DND-41 (cell line): ENCODE results near the gene ANKRD13B.

Experiments
- ATAC-seq: fragments of 200-7000 bp; cut with Tn5 transposase; 3 replicates; pipeline ENCODE4 v1.9.1; 2021; ENCODE audit warnings: low read depth; ENCODE audit not compliant: insufficient read depth
- DNase-seq: peaks from one replicate; pipeline ENCODE4 v3.0.0-alpha.2; 2020
- H2AFZ ChIP-seq: 2 replicates; pipeline ENCODE4 v1.6.0; 2012; ENCODE audit warnings: low read depth, low read length
- H3K27ac ChIP-seq: 2 replicates; pipeline ENCODE4 v1.5.1; 2012; ENCODE audit warnings: low read length, inconsistent platforms
- H3K27me3 ChIP-seq: fragments of 200-600 bp; sonication (generic); 2 replicates; pipeline ENCODE4 v1.6.0; 2012; ENCODE audit warnings: low read length, mild to moderate bottlenecking, inconsistent platforms; ENCODE audit not compliant: insufficient read depth, poor library complexity
- H3K36me3 ChIP-seq: 2 replicates; pipeline ENCODE4 v1.5.1; 2012; ENCODE audit warnings: low read length, inconsistent platforms; ENCODE audit not compliant: insufficient read depth
- H3K4me1 ChIP-seq: 2 replicates; pipeline ENCODE4 v1.5.1; 2012; ENCODE audit warnings: mild to moderate bottlenecking, low read length; ENCODE audit not compliant: insufficient read depth
- H3K4me2 ChIP-seq: 2 replicates; pipeline ENCODE4 v1.6.0; 2012; ENCODE audit warnings: mild to moderate bottlenecking, moderate library complexity, low read length, inconsistent platforms; ENCODE audit not compliant: insufficient read depth
- H3K4me3 ChIP-seq, 2 experiments: fragments of 200-600 bp in 1 of 2; shearing (Covaris generic) in 1 of 2; 2 replicates each; pipeline ENCODE4 v1.5.1; 2012 to 2016; ENCODE audit warnings: inconsistent platforms in 2 of 2, low read length in 2 of 2, mild to moderate bottlenecking in 2 of 2, low read depth in 1 of 2, moderate library complexity in 1 of 2
- H3K79me2 ChIP-seq: 2 replicates; pipeline ENCODE4 v1.6.0; 2012; ENCODE audit warnings: low read length, inconsistent platforms; ENCODE audit not compliant: insufficient read depth
- H3K9ac ChIP-seq: 2 replicates; pipeline ENCODE4 v1.6.0; 2012; ENCODE audit warnings: low read depth, mild to moderate bottlenecking, inconsistent platforms, low read length, moderate library complexity
- H3K9me3 ChIP-seq: 2 replicates; pipeline ENCODE4 v1.5.1; 2012; ENCODE audit warnings: low read length, moderate library complexity, mild to moderate bottlenecking, inconsistent platforms; ENCODE audit not compliant: insufficient read depth, severe bottlenecking
- H4K20me1 ChIP-seq: 2 replicates; pipeline ENCODE4 v1.6.0; 2012; ENCODE audit warnings: low read length; ENCODE audit not compliant: insufficient read depth
- EZH2 ChIP-seq: IDR thresholded peaks from 3 replicates; pipeline ENCODE4 v1.6.1; 2012; ENCODE audit warnings: borderline replicate concordance, low read depth, mild to moderate bottlenecking, moderate library complexity, low read length, inconsistent platforms; ENCODE audit not compliant: severe bottlenecking
- TF ChIP-seq, protein P1 (sequence below): IDR thresholded peaks from 2 replicates; pipeline ENCODE4 v1.5.1; 2012; ENCODE audit warnings: borderline replicate concordance, low read length, moderate library complexity, mild to moderate bottlenecking; ENCODE audit not compliant: poor library complexity, severe bottlenecking; ENCODE audit errors: extremely low read depth

Gene ANKRD13B

DNA sequence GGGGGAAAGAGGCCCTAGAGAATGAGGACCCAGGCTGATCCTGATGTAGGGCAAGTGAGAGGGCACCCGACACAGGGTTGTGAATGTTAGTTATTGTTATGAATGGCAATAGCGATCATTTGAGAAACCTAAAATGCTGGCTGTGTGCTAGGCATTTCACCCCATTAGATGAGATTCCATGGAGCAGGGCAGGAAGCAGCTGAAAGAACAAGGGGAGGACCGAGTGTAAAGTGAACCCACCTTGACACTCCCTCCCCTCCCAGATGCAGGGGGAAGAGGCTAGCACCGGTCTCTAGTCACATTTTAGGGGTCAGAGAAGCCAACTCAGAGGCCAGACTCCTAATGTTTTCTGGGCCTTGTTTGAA lies 30.3 kb downstream of the ANKRD13B start:
- Histone ChIP-seq H3K9ac (peak overlapping the region; percentile 54), H3K9me3 (no peaks in the 10 kb centered on the region), H3K4me3 (peak overlapping the region in 1 of 2 experiments; percentile 58; a peak in 2 of 4 replicates), H3K79me2 (no peaks in the 10 kb centered on the region), H3K4me1 (peaks cover 20% of the 10 kb centered on the region), H3K27me3 (peaks cover 10% of the 10 kb centered on the region), H2AFZ (peak overlapping the region; percentile 73), H3K4me2 (peak overlapping the region; percentile 85), H3K27ac (0 out of 2 replicates have a peak overlapping the region, but pooled peaks have one; percentile 12), H4K20me1 (peaks cover 15% of the 10 kb centered on the region), H3K36me3 (0 out of 2 replicates have a peak, but pooled peaks cover 3% of the 10 kb centered on the region)
- DNase-seq = no peak
- TF ChIP-seq EZH2 = no peak
- TF ChIP-seq, protein P1, sequence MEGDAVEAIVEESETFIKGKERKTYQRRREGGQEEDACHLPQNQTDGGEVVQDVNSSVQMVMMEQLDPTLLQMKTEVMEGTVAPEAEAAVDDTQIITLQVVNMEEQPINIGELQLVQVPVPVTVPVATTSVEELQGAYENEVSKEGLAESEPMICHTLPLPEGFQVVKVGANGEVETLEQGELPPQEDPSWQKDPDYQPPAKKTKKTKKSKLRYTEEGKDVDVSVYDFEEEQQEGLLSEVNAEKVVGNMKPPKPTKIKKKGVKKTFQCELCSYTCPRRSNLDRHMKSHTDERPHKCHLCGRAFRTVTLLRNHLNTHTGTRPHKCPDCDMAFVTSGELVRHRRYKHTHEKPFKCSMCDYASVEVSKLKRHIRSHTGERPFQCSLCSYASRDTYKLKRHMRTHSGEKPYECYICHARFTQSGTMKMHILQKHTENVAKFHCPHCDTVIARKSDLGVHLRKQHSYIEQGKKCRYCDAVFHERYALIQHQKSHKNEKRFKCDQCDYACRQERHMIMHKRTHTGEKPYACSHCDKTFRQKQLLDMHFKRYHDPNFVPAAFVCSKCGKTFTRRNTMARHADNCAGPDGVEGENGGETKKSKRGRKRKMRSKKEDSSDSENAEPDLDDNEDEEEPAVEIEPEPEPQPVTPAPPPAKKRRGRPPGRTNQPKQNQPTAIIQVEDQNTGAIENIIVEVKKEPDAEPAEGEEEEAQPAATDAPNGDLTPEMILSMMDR = no peak
- ATAC-seq = peak; percentile 3; the same call in 1 of the 3 replicates

DNA sequence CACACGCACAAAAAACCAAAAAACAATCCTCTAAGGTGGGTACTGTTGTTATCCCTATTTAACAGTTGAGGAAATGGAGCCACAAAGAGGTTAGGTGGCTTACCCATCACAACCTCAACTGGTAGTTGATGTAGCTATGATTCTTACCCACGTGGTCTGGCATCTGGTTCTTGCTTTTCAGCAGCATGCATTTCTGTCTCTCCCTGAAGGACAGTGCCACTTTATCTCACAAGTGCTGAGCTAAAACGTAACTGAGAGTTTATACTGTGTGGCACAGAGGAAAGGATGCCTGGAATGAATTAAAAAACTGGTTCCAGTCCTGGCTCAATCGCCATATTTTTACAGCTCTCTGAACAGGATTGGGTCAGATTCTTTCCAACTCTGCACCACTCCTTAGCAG lies 31.7 kb downstream of the ANKRD13B start:
- no peak overlapping the region for H2AFZ ChIP-seq
- H3K36me3 ChIP-seq = peaks cover 12% of the 10 kb centered on the region; the same call in 1 of the 2 replicates
- no peak overlapping the region for H3K4me2 ChIP-seq
- TF ChIP-seq, protein P1 = no peak
- no peak for TF ChIP-seq EZH2
- H3K4me3 ChIP-seq = no peak overlapping the region
- DNase-seq (no peak), ATAC-seq (no peak)
- H3K4me1 ChIP-seq = peaks cover 18% of the 10 kb centered on the region
- H3K79me2 ChIP-seq = no peaks in the 10 kb centered on the region
- H3K9me3 ChIP-seq = no peaks in the 10 kb centered on the region
- peaks cover 15% of the 10 kb centered on the region; the same call in 1 of the 2 replicates for H4K20me1 ChIP-seq
- no peak overlapping the region for H3K27ac ChIP-seq
- peaks cover 10% of the 10 kb centered on the region for H3K27me3 ChIP-seq
- H3K9ac ChIP-seq = no peak overlapping the region

DNA sequence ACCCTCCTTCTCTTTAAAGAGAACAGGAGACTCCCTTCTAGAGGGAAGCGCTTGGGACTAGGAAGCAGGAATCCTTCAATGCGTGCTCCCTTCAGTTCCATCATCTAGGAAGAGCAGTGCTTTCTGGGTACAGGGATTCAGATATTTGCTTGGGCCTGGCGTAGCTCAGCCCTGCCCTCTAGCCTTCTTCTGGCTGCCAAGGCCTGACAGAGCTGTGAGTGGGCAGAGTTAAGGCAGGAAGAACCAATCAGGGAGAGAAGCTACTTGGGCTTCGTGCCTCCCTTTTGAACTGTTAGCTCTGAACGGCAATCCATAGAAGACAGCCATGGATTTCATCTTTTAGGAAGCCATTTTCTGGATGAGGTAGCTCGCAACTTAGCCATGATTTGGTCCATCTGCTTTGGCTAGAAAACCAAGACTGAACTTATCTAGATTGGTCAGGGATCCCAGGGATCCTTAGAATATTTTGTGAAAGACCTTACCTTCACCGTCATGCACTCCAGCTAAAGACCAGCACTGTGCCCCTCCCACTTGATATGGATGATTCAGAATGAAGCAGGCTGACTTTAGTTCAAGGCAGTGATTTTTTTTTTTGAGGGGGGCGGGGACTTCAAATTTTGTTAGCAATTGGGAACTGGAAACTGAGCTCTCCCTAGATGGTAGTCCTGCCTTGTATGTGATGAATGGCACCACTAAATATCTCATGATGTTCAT lies 32.3 kb downstream of the ANKRD13B start:
- Histone ChIP-seq H3K27ac (no peak overlapping the region), H3K9me3 (no peaks in the 10 kb centered on the region), H3K4me3 (no peak overlapping the region), H3K4me2 (no peak overlapping the region), H2AFZ (no peak overlapping the region), H3K79me2 (no peaks in the 10 kb centered on the region), H3K4me1 (peaks cover 18% of the 10 kb centered on the region), H3K9ac (no peak overlapping the region), H4K20me1 (peaks cover 15% of the 10 kb centered on the region; the same call in 1 of the 2 replicates), H3K36me3 (peaks cover 12% of the 10 kb centered on the region; the same call in 1 of the 2 replicates), H3K27me3 (peaks cover 10% of the 10 kb centered on the region)
- ATAC-seq = no peak
- TF ChIP-seq, protein P1 = no peak
- no peak for TF ChIP-seq EZH2
- no peak for DNase-seq
